OCI-LY3 (cell line): ENCODE results near the gene UNC45A.

ENCODE experiments used
- H2AFZ ChIP-seq: fragments of 200-600, 300-600 bp; shearing (Covaris generic); 2 replicates; pipeline ENCODE4 v1.6.0; 2014; ENCODE audit warnings: antibody characterized with exemption, low read depth, low read length
- H3K27ac ChIP-seq: fragments of 200-600, 300-600 bp; sonication (generic); 2 replicates; pipeline ENCODE4 v1.5.1; 2014; ENCODE audit warnings: mild to moderate bottlenecking, low read length, moderate library complexity, mixed read lengths
- H3K27me3 ChIP-seq: fragments of 200-600, 300-600 bp; sonication (generic); 2 replicates; pipeline ENCODE4 v1.6.1; 2014; ENCODE audit warnings: low read depth, low read length, mixed read lengths
- H3K36me3 ChIP-seq: fragments of 200-600, 300-600 bp; sonication (generic); replicated peaks from 2 replicates; pipeline ENCODE3; 2014; ENCODE audit warnings: low read depth, low read length, mixed read lengths
- H3K4me1 ChIP-seq: fragments of 300-600, 200-600 bp; sonication (generic); 2 replicates; pipeline ENCODE4 v1.6.1; 2014; ENCODE audit warnings: low read length, mixed read lengths
- H3K4me2 ChIP-seq: fragments of 200-600, 300-600 bp; sonication (generic); 2 replicates; pipeline ENCODE4 v1.6.1; 2014; ENCODE audit warnings: low read length, mixed read lengths
- H3K4me3 ChIP-seq: fragments of 300-600, 200-600 bp; sonication (generic); 2 replicates; pipeline ENCODE4 v1.5.1; 2014; ENCODE audit warnings: antibody characterized with exemption, mild to moderate bottlenecking, low read length, moderate library complexity
- H3K79me2 ChIP-seq: fragments of 300-600, 200-600 bp; shearing (Covaris generic); 2 replicates; pipeline ENCODE4 v1.6.1; 2014; ENCODE audit warnings: mild to moderate bottlenecking, low read length, mixed read lengths
- H3K9ac ChIP-seq: fragments of 300-600, 200-600 bp; shearing (Covaris generic); 2 replicates; pipeline ENCODE4 v1.6.0; 2014; ENCODE audit warnings: mild to moderate bottlenecking, low read length, moderate library complexity
- H3K9me3 ChIP-seq: fragments of 200-600, 300-600 bp; shearing (Covaris generic); 2 replicates; pipeline ENCODE4 v1.6.1; 2014; ENCODE audit warnings: low read length, mixed read lengths; ENCODE audit not compliant: insufficient read depth
- H4K20me1 ChIP-seq: fragments of 200-600, 300-600 bp; sonication (generic); 2 replicates; pipeline ENCODE4 v1.6.1; 2016; ENCODE audit warnings: low read length, mixed read lengths; ENCODE audit not compliant: insufficient read depth
- EZH2phosphoT487 ChIP-seq: fragments of 200-600 bp; shearing (Covaris generic); IDR thresholded peaks from 2 replicates; pipeline ENCODE4 v1.6.1; 2018; ENCODE audit warnings: antibody characterized with exemption, mixed run types, low read depth
- TF ChIP-seq, protein P1 (sequence below): fragments of 200-600, 300-600 bp; sonication (generic); IDR thresholded peaks from 2 replicates; pipeline ENCODE4 v1.5.1; 2014; ENCODE audit warnings: antibody characterized with exemption, low read length, low read depth

UNC45A gene

DNA sequence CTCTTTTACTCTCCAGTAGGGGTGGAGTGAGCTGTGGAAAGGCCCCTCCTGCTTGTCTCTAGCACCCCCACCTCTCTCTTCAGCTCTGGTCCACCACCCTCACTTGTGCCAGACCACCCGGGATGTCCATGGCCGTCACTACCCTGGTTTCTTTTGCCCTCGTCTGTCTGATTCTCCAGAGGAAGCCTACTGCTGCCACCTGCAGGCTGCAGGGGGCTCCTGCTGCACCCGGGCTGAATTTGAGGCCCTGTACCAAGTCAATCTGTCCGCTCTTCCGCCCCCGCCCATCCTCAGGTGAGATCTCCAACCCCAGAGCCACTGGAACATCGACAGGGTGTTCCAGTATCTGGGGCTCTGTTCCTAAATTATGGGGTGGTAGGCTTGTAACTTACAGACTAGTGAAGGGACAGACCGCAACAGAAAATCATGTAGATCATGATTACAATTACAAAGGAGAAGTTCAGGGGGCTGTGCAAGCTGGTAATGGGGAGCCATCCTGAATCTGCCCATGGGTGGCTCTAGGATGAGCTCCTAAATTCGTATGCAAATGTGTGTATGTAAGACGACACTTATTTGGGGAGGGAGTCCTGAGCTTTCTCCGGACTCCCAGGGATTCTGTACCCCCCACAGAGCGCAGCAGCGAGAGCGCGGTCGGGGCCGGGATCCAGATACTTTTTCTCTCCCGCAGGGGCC, 683 bp upstream of the UNC45A start:
- Histone ChIP-seq H3K9me3 (no peaks in the 10 kb centered on the region), H3K79me2 (peaks cover 12% of the 10 kb centered on the region), H2AFZ (peak overlapping the region; percentile 50), H3K4me2 (peak overlapping the region; percentile 91), H3K4me1 (peaks cover 35% of the 10 kb centered on the region), H4K20me1 (peaks cover 3% of the 10 kb centered on the region; the same call in 1 of the 2 replicates), H3K27me3 (no peaks in the 10 kb centered on the region), H3K27ac (peak overlapping the region; percentile 17), H3K9ac (peak overlapping the region; percentile 47), H3K36me3 (peaks cover 11% of the 10 kb centered on the region), H3K4me3 (peak overlapping the region; percentile 92)
- TF ChIP-seq, protein P1, sequence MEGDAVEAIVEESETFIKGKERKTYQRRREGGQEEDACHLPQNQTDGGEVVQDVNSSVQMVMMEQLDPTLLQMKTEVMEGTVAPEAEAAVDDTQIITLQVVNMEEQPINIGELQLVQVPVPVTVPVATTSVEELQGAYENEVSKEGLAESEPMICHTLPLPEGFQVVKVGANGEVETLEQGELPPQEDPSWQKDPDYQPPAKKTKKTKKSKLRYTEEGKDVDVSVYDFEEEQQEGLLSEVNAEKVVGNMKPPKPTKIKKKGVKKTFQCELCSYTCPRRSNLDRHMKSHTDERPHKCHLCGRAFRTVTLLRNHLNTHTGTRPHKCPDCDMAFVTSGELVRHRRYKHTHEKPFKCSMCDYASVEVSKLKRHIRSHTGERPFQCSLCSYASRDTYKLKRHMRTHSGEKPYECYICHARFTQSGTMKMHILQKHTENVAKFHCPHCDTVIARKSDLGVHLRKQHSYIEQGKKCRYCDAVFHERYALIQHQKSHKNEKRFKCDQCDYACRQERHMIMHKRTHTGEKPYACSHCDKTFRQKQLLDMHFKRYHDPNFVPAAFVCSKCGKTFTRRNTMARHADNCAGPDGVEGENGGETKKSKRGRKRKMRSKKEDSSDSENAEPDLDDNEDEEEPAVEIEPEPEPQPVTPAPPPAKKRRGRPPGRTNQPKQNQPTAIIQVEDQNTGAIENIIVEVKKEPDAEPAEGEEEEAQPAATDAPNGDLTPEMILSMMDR, result peak; percentile 97
- TF ChIP-seq EZH2phosphoT487, result no peak

DNA sequence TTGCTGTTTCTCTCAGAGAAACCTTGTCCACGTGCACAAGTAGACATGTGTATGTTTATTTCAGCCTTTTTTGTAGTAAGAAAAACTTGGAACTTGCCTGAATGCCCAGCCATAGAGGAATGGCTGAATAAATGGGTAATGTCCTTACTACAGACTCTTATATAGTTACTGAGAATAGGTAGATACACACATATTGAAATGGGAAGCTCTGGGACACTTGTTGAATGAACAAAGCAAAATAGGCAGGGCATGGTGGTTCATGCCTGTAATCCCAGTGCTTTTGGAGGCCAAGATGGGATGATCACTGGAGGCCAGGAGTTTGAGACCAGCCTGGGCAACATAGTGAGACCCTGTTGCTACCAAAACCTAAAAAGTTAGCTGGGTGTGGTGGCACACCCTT, 1.7 kb downstream of the UNC45A start:
- H3K4me1 ChIP-seq, result peaks cover 23% of the 10 kb centered on the region
- no peaks in the 10 kb centered on the region for H3K27me3 ChIP-seq
- H3K4me2 ChIP-seq, result no peak overlapping the region
- TF ChIP-seq EZH2phosphoT487, result no peak
- TF ChIP-seq, protein P1, result no peak
- H2AFZ ChIP-seq, result no peak overlapping the region
- H3K27ac ChIP-seq, result no peak overlapping the region
- H3K9me3 ChIP-seq, result no peaks in the 10 kb centered on the region
- no peak overlapping the region for H3K9ac ChIP-seq
- peaks cover 3% of the 10 kb centered on the region; the same call in 1 of the 2 replicates for H4K20me1 ChIP-seq
- H3K79me2 ChIP-seq, result peaks cover 12% of the 10 kb centered on the region
- H3K4me3 ChIP-seq, result no peak overlapping the region
- H3K36me3 ChIP-seq, result peaks cover 28% of the 10 kb centered on the region

DNA sequence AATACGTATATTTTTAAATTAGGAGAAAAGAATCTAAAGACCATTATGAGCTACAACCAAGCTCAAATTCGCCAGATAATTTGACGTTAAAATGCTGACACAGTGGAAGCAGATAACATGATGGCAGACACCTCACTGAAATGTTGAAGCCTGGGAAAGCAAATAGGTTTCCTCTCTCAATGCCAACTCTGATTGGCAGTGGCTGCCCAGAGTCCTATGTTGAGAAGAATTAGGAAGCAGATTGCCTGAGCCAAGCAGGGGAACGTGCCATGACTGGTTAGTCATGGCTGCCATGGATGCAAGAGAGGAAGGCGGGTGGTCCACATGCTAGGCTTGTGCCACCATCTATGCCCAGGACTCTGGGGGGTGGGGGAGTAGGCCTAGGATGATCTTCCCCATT, 3.2 kb downstream of the UNC45A start:
- Histone ChIP-seq H3K27me3 (no peaks in the 10 kb centered on the region), H4K20me1 (peaks cover 3% of the 10 kb centered on the region; the same call in 1 of the 2 replicates), H3K36me3 (peaks cover 38% of the 10 kb centered on the region), H3K4me3 (no peak overlapping the region), H3K79me2 (peaks cover 12% of the 10 kb centered on the region), H3K4me2 (no peak overlapping the region), H3K4me1 (peaks cover 17% of the 10 kb centered on the region), H3K9ac (no peak overlapping the region), H3K9me3 (no peaks in the 10 kb centered on the region), H3K27ac (no peak overlapping the region), H2AFZ (no peak overlapping the region)
- no peak for TF ChIP-seq EZH2phosphoT487
- TF ChIP-seq, protein P1, result no peak

DNA sequence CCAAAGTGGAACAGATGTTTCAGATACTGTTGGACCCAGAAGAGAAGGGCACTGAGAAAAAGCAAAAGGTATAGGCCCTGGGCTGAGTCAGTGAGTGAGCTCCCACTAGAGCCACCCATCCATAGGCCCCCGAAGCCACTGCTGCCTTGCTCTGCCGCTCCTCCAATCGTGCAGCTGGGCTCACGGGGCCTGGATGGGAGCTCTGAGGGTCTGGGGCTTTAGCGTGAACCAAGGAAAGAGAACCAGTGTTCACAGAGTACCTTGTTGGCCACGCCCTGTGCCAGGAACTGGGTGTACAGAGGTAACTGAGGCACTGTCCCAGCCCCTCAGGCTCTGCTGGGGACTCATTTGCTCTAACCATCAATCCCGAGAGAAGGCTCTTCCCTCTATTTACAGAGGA, 4.7 kb downstream of the UNC45A start:
- Histone ChIP-seq H3K27me3 (no peaks in the 10 kb centered on the region), H4K20me1 (peaks cover 3% of the 10 kb centered on the region; the same call in 1 of the 2 replicates), H3K79me2 (peaks cover 12% of the 10 kb centered on the region), H3K9me3 (no peaks in the 10 kb centered on the region), H3K4me2 (no peak overlapping the region), H3K27ac (no peak overlapping the region), H3K36me3 (peaks cover 46% of the 10 kb centered on the region), H3K4me1 (peaks cover 8% of the 10 kb centered on the region), H2AFZ (no peak overlapping the region), H3K4me3 (no peak overlapping the region), H3K9ac (no peak overlapping the region)
- TF ChIP-seq EZH2phosphoT487, result no peak
- TF ChIP-seq, protein P1, result no peak
